DND-41 (cell line): ENCODE results near the gene DNPEP.

ENCODE experiments used
- EZH2 ChIP-seq: IDR thresholded peaks from 3 replicates; pipeline ENCODE4 v1.6.1; 2012; ENCODE audit warnings: borderline replicate concordance, low read depth, mild to moderate bottlenecking, moderate library complexity, low read length, inconsistent platforms; ENCODE audit not compliant: severe bottlenecking
- TF ChIP-seq, protein P1 (sequence below): IDR thresholded peaks from 2 replicates; pipeline ENCODE4 v1.5.1; 2012; ENCODE audit warnings: borderline replicate concordance, low read length, moderate library complexity, mild to moderate bottlenecking; ENCODE audit not compliant: poor library complexity, severe bottlenecking; ENCODE audit errors: extremely low read depth

DNA sequence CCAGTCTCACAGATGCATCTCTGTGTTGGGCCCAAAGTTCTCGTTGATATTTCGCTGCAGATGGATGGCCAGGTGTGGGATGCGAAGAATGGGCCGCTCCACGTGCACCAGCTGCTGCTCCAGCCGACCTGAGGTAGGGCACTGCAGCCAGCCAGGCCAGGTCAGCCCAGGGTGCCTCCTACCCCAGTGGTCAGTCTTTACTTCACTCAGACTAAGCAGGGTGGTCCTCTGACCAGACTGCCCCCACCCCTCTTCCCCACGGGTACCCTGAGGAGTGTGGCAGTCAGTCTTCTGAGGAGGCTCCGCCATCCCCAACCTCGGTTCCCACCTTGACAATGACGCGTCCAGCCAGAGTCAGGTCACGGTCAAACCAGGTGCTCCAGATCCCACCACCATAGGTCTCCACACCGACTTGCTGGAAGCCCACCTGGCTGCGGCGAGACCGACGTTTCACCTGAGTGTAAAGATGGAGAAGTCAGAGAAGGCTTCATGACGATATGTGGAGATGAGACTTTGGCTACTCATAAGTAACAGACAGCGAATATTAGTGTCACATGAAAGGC is 1.7 kb downstream of the DNPEP start:
- TF ChIP-seq, protein P1, sequence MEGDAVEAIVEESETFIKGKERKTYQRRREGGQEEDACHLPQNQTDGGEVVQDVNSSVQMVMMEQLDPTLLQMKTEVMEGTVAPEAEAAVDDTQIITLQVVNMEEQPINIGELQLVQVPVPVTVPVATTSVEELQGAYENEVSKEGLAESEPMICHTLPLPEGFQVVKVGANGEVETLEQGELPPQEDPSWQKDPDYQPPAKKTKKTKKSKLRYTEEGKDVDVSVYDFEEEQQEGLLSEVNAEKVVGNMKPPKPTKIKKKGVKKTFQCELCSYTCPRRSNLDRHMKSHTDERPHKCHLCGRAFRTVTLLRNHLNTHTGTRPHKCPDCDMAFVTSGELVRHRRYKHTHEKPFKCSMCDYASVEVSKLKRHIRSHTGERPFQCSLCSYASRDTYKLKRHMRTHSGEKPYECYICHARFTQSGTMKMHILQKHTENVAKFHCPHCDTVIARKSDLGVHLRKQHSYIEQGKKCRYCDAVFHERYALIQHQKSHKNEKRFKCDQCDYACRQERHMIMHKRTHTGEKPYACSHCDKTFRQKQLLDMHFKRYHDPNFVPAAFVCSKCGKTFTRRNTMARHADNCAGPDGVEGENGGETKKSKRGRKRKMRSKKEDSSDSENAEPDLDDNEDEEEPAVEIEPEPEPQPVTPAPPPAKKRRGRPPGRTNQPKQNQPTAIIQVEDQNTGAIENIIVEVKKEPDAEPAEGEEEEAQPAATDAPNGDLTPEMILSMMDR: no peak
- TF ChIP-seq EZH2: no peak
